Astrocyte (in vitro differentiated cells and primary cell): ENCODE measurements around the gene PLLP. TPM values are rescaled to one million over a fixed set of nuclear protein-coding genes. Genes with fewer than 3 reads are reported as not detected.
A peak's percentile ranks its signal among the peaks of the same experiment; 100 is the strongest.

Experiments used
- DNase-seq: peaks from one replicate; pipeline ENCODE4 v3.0.0-alpha.2; 2010; ENCODE audit warnings: low read depth
- FAIRE-seq: peaks from 2 replicates; lab custom pipeline; 2011; peaks lifted over from hg19 to GRCh38; lab: Jason Lieb, UNC
- H2AFZ ChIP-seq: 2 replicates; pipeline ENCODE4 v1.6.0; 2012; ENCODE audit warnings: low read depth, low read length, inconsistent platforms
- H3K27ac ChIP-seq: 2 replicates; pipeline ENCODE4 v1.5.1; 2011; ENCODE audit warnings: low read depth, low read length, inconsistent platforms
- H3K27me3 ChIP-seq: 2 replicates; pipeline ENCODE4 v1.6.0; 2011; ENCODE audit warnings: low read length, inconsistent platforms; ENCODE audit not compliant: insufficient read depth
- H3K36me3 ChIP-seq: 2 replicates; pipeline ENCODE4 v1.5.1; 2011; ENCODE audit warnings: low read length, inconsistent platforms; ENCODE audit not compliant: insufficient read depth
- H3K4me1 ChIP-seq: 2 replicates; pipeline ENCODE4 v1.5.1; 2011; ENCODE audit warnings: low read length, inconsistent platforms; ENCODE audit not compliant: insufficient read depth
- H3K4me2 ChIP-seq: 2 replicates; pipeline ENCODE4 v1.6.0; 2012; ENCODE audit warnings: low read length, inconsistent platforms
- H3K4me3 ChIP-seq: 2 replicates; pipeline ENCODE4 v1.5.1; 2011; ENCODE audit warnings: low read depth, mild to moderate bottlenecking, low read length, inconsistent platforms; ENCODE audit not compliant: insufficient read depth
- H3K79me2 ChIP-seq: 2 replicates; pipeline ENCODE4 v1.6.0; 2012; ENCODE audit warnings: mild to moderate bottlenecking, low read length, inconsistent platforms; ENCODE audit not compliant: insufficient read depth
- H3K9ac ChIP-seq: 2 replicates; pipeline ENCODE4 v1.6.0; 2012; ENCODE audit warnings: mild to moderate bottlenecking, low read length, inconsistent platforms
- H3K9me3 ChIP-seq: 2 replicates; pipeline ENCODE4 v1.5.1; 2012; ENCODE audit warnings: low read depth, mild to moderate bottlenecking, low read length, inconsistent platforms; ENCODE audit not compliant: insufficient read depth
- H4K20me1 ChIP-seq: 2 replicates; pipeline ENCODE4 v1.6.0; 2012; ENCODE audit warnings: low read length, inconsistent platforms; ENCODE audit not compliant: insufficient read depth
- H3K27ac Mint-ChIP-seq: one replicate; pipeline ENCODE4 v1.8.0; 2021; ENCODE audit warnings: mild to moderate bottlenecking, mixed read lengths; ENCODE audit not compliant: unreplicated experiment
- H3K27me3 Mint-ChIP-seq: one replicate; pipeline ENCODE4 v1.8.0; 2021; ENCODE audit warnings: low read depth, mixed read lengths; ENCODE audit not compliant: unreplicated experiment
- H3K36me3 Mint-ChIP-seq: one replicate; pipeline ENCODE4 v1.8.0; 2021; ENCODE audit warnings: low read depth, mixed read lengths; ENCODE audit not compliant: unreplicated experiment
- H3K4me1 Mint-ChIP-seq: one replicate; pipeline ENCODE4 v1.8.0; 2021; ENCODE audit warnings: low read depth, mixed read lengths; ENCODE audit not compliant: unreplicated experiment
- H3K4me3 Mint-ChIP-seq: one replicate; pipeline ENCODE4 v1.8.0; 2021; ENCODE audit warnings: mild to moderate bottlenecking, moderate library complexity, mixed read lengths; ENCODE audit not compliant: unreplicated experiment
- H3K9me3 Mint-ChIP-seq: one replicate; pipeline ENCODE4 v1.8.0; 2021; ENCODE audit warnings: mild to moderate bottlenecking, mixed read lengths; ENCODE audit not compliant: unreplicated experiment
- EZH2 ChIP-seq: IDR thresholded peaks from 2 replicates; pipeline ENCODE4 v1.6.1; 2012; ENCODE audit warnings: mild to moderate bottlenecking, low read length, inconsistent platforms; ENCODE audit not compliant: insufficient read depth
- total RNA-seq: library from RNA; stranded (reverse); gene quantifications from 2 replicates; pipeline ENCODE4 v1.2.1, GENCODE V29; 2021
- TF ChIP-seq, protein P1 (sequence below): IDR thresholded peaks from 2 replicates; pipeline ENCODE4 v1.5.1; 2011; ENCODE audit warnings: low read depth, mild to moderate bottlenecking, inconsistent platforms, low read length, moderate library complexity; ENCODE audit not compliant: insufficient read depth

PLLP gene
- total RNA-seq, 1 donor from 2014 or later: 0.93 TPM

DNA sequence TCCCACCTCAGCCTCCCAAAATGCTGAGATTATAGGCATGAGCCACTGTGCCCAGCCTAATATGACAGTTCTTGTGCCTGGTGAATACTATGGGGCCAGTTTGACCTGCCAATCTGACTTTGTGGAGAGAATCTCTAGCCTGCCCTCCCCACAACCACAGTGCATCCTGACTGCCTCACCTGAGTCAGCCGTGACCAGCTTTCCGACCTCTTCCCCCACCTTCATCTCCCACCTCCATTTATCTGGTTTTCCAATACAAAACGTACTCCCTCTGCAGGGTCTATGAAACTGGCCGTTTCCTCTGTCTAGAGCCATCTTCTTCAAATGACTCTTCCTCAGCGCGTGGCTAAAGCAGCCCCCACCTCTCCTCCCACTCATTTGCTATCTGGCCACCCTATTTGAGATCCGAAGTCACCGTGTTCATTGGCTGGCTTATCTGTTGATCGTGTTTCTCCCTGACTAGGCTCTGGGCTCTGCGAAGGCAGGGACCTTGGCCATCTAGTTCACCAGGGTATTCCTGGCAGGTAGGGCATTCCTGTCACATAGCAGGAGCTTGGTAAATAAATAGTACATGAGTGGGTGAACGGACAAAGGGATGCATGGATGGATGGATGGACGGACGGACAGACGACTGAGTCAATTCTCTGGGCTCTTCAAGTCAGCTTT lies 22.3 kb upstream of the PLLP start:
- H3K4me1 ChIP-seq: no peaks in the 10 kb centered on the region
- H2AFZ ChIP-seq: no peak overlapping the region
- H3K9me3 ChIP-seq: no peaks in the 10 kb centered on the region
- H3K79me2 ChIP-seq: no peaks in the 10 kb centered on the region
- Mint-ChIP-seq H3K9me3 (no peaks in the 10 kb centered on the region), H3K27ac (no peak overlapping the region), H3K36me3 (peaks cover 1% of the 10 kb centered on the region), H3K27me3 (no peaks in the 10 kb centered on the region), H3K4me1 (peaks cover 5% of the 10 kb centered on the region), H3K4me3 (no peak overlapping the region)
- DNase-seq: no peak
- no peak overlapping the region for H3K9ac ChIP-seq
- TF ChIP-seq, protein P1, sequence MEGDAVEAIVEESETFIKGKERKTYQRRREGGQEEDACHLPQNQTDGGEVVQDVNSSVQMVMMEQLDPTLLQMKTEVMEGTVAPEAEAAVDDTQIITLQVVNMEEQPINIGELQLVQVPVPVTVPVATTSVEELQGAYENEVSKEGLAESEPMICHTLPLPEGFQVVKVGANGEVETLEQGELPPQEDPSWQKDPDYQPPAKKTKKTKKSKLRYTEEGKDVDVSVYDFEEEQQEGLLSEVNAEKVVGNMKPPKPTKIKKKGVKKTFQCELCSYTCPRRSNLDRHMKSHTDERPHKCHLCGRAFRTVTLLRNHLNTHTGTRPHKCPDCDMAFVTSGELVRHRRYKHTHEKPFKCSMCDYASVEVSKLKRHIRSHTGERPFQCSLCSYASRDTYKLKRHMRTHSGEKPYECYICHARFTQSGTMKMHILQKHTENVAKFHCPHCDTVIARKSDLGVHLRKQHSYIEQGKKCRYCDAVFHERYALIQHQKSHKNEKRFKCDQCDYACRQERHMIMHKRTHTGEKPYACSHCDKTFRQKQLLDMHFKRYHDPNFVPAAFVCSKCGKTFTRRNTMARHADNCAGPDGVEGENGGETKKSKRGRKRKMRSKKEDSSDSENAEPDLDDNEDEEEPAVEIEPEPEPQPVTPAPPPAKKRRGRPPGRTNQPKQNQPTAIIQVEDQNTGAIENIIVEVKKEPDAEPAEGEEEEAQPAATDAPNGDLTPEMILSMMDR: no peak
- TF ChIP-seq EZH2: no peak
- no peaks in the 10 kb centered on the region for H3K36me3 ChIP-seq
- no peak overlapping the region for H3K4me2 ChIP-seq
- H3K27me3 ChIP-seq: peaks cover 9% of the 10 kb centered on the region
- FAIRE-seq: no peak
- H3K4me3 ChIP-seq: no peak overlapping the region
- H3K27ac ChIP-seq: no peak overlapping the region
- no peaks in the 10 kb centered on the region for H4K20me1 ChIP-seq

- no peak for TF ChIP-seq EZH2
- TF ChIP-seq, protein P1: no peak
- Mint-ChIP-seq H3K27ac (peak overlapping the region; percentile 86), H3K4me3 (no peak overlapping the region), H3K4me1 (peaks cover 5% of the 10 kb centered on the region), H3K27me3 (no peaks in the 10 kb centered on the region), H3K36me3 (peaks cover 1% of the 10 kb centered on the region), H3K9me3 (no peaks in the 10 kb centered on the region)
- no peaks in the 10 kb centered on the region for H3K36me3 ChIP-seq
- H3K4me1 ChIP-seq: peaks cover 6% of the 10 kb centered on the region
- FAIRE-seq (no peak), DNase-seq (no peak)
- no peak overlapping the region for H3K4me2 ChIP-seq
- no peaks in the 10 kb centered on the region for H3K9me3 ChIP-seq
- peaks cover 9% of the 10 kb centered on the region for H3K27me3 ChIP-seq
- H3K4me3 ChIP-seq: no peak overlapping the region
- H3K79me2 ChIP-seq: no peaks in the 10 kb centered on the region
- no peak overlapping the region for H3K27ac ChIP-seq
- no peaks in the 10 kb centered on the region for H4K20me1 ChIP-seq
- H3K9ac ChIP-seq: no peak overlapping the region
- H2AFZ ChIP-seq: no peak overlapping the region
Measured at GRCh38 chr16:57305159-57305811, 20.8 kb upstream of the PLLP start.
